ENCODE results near the gene FGF18. TPM values are rescaled to one million over a fixed set of nuclear protein-coding genes. Genes with fewer than 3 reads are reported as not detected.

The FGF18 gene
- total RNA-seq, 6 donors from 2014 or later, result 0.44 to 4.6 (median 1.4) TPM

DNA sequence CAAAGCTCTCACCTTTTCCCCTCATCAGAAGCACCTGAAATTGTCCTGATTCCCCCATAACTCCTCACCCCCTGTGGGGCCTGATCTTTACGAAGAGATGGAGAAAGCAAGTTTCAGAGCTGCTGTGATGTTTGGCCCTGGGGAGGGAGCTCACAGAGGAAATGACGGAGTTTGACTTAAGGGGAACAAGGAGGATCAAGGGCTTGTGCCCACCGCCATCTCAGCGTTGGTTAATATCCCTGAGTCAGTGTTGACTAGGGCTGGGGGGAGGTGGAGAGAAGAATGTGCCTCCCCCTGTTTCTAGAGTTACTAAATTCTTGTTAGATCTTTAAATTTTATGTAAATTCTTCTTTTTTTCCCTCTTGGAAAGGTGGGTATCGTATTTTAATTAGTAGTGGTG is 27.8 kb downstream of the FGF18 start:
- peaks cover 4 to 16% (median 8%) of the 10 kb centered on the region in 4 donors for H3K4me1 ChIP-seq
- 84 to 91% methylated on average over 5 of the region's 5 CpGs for WGBS, 2 donors
- no peak for TF ChIP-seq POLR2A (IDR thresholded peaks at IDR 0.05)
- TF ChIP-seq, protein P1, sequence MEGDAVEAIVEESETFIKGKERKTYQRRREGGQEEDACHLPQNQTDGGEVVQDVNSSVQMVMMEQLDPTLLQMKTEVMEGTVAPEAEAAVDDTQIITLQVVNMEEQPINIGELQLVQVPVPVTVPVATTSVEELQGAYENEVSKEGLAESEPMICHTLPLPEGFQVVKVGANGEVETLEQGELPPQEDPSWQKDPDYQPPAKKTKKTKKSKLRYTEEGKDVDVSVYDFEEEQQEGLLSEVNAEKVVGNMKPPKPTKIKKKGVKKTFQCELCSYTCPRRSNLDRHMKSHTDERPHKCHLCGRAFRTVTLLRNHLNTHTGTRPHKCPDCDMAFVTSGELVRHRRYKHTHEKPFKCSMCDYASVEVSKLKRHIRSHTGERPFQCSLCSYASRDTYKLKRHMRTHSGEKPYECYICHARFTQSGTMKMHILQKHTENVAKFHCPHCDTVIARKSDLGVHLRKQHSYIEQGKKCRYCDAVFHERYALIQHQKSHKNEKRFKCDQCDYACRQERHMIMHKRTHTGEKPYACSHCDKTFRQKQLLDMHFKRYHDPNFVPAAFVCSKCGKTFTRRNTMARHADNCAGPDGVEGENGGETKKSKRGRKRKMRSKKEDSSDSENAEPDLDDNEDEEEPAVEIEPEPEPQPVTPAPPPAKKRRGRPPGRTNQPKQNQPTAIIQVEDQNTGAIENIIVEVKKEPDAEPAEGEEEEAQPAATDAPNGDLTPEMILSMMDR (IDR thresholded peaks at IDR 0.05), result no peak
- TF ChIP-seq POLR2AphosphoS5 (IDR thresholded peaks at IDR 0.05), result no peak
- no peak for TF ChIP-seq EP300 (IDR thresholded peaks at IDR 0.05)
- H3K36me3 ChIP-seq, result no peaks in the 10 kb centered on the region
- H3K27me3 ChIP-seq, result no peaks in the 10 kb centered on the region
- no peak for DNase-seq
- ATAC-seq (ENCODE audit: low FRiP score in 2 of 2), result no peak
- no peaks in the 10 kb centered on the region for H3K9me3 ChIP-seq
- H3K27ac ChIP-seq, result no peak overlapping the region
- H3K4me3 ChIP-seq, result no peak overlapping the region

DNA sequence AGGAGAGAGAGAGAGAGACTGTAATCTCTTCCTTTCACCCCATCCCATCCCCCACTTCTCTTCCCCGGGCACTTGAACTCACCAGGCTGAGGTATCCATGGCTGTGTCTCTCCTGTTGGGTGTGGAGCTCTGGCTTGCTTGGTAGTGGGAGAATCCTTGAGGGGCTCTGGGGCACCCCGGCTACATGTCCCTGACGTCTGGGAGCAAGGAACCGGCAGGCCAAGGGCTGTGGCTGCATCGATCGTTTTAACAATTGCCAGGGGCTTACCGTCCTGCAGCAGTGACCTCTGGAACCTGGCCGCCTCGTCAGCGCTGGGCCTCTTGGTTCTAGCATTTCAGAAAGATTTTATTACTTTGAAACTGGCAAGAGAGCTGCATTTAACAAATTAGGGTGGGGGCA is 30.0 kb downstream of the FGF18 start:
- Histone ChIP-seq H3K9me3 (no peaks in the 10 kb centered on the region), H3K27ac (no peak overlapping the region), H3K27me3 (no peaks in the 10 kb centered on the region), H3K36me3 (no peaks in the 10 kb centered on the region), H3K4me3 (no peak overlapping the region), H3K4me1 (peaks cover 4 to 16% (median 8%) of the 10 kb centered on the region in 4 donors)
- ATAC-seq (ENCODE audit: low FRiP score in 2 of 2) (no peak), DNase-seq (no peak)
- 92 to 95% methylated on average over 4 to 10 of the region's 10 CpGs for WGBS, 2 donors
- TF ChIP-seq POLR2A (IDR thresholded peaks at IDR 0.05), result no peak
- TF ChIP-seq, protein P1 (IDR thresholded peaks at IDR 0.05), result no peak
- TF ChIP-seq EP300 (IDR thresholded peaks at IDR 0.05), result no peak
- no peak for TF ChIP-seq POLR2AphosphoS5 (IDR thresholded peaks at IDR 0.05)

DNA sequence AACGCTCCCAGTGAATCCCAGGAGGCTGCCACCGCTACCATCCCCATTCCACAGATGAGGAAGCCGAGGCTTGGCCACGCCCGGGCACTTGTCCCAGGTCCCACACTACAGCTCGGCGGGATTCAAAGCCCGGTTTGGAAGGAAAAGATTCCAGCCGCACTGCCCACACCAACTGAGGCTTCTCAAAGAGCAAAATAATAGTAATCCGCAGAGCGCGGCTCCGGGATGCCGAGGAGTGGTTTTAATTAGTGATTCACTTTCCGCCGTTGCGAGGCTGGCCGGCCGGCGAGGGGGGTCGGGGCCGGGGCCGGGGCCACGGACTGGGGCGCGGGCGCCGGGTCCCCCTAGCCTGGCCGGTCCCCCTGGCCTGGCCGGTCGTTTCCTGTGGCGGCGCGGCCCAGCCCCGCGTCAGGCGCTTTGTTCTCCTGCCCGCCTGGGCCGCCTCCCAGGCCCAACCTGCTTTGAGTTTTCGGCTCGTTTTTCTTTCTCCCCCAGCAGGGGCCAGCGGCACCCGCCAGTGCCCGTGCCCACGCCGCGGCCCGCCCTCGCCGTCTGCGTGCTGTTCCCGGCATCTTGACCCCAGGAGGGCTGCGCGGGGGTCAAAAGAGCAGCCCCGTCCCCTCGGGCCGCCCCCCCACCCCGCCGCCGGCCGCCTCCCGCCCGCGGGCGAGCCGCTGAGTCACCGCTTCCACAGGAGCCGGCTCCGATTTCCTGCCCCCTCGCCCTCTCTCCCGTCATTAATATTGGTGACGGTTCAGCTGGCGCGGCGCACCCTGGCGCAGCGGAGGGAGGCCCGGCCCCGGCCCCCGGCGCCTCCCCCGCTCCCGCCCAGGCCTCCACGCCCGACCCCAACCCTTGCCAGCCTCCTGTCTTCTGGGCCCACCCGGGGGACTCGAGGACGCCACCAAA is 31.2 kb downstream of the FGF18 start:
- Histone ChIP-seq H3K36me3 (no peaks in the 10 kb centered on the region), H3K4me3 (peak overlapping the region in 3 of 4 donors; percentile 38 to 48 (median 48)), H3K4me1 (peaks cover 4 to 16% (median 8%) of the 10 kb centered on the region in 4 donors), H3K27me3 (no peaks in the 10 kb centered on the region), H3K27ac (peak overlapping the region; percentile 63 to 89 (median 80)), H3K9me3 (no peaks in the 10 kb centered on the region)
- WGBS, 2 donors, result 21 to 49% methylated on average over 40 to 80 of the region's 88 CpGs
- no peak for TF ChIP-seq POLR2A (IDR thresholded peaks at IDR 0.05)
- TF ChIP-seq EP300 (IDR thresholded peaks at IDR 0.05), result no peak
- DNase-seq (peak in 1 of 2 donors; percentile 91), ATAC-seq (ENCODE audit: low FRiP score in 2 of 2) (peak in 1 of 2 donors; percentile 83)

DNA sequence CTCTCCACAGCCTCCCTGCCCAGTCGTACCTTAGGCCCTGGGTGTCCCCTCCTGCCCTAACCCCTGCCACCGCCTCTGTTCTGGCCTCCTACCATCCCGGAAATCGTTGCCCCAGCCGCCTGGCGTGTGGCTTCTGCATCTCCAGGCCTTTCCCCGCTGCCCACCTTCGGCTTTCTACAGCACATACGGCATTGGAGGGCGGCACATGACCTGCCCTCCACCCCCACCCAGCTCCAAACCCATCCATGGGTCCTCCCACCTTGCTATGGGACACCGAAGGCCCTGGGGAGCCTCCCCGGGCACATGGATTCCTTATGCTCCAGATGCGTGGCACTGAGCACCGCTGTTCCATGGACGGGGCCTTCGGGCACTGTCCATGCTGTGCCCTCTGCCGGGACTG is 32.0 kb downstream of the FGF18 start:
- DNase-seq, result no peak
- Histone ChIP-seq H3K9me3 (no peaks in the 10 kb centered on the region), H3K4me3 (peak overlapping the region in 3 of 4 donors; percentile 38 to 48 (median 48)), H3K27me3 (no peaks in the 10 kb centered on the region), H3K4me1 (peaks cover 4 to 16% (median 8%) of the 10 kb centered on the region in 4 donors), H3K36me3 (no peaks in the 10 kb centered on the region), H3K27ac (peak overlapping the region; percentile 41 to 89 (median 80))
- TF ChIP-seq, protein P1 (IDR thresholded peaks at IDR 0.05), result no peak
- TF ChIP-seq POLR2AphosphoS5 (IDR thresholded peaks at IDR 0.05) (no peak), POLR2A (IDR thresholded peaks at IDR 0.05) (no peak), EP300 (IDR thresholded peaks at IDR 0.05) (no peak)
- peak in 1 of 2 donors; percentile 2 for ATAC-seq (ENCODE audit: low FRiP score in 2 of 2)
- WGBS, 2 donors, result 85 to 90% methylated on average over 14 to 16 of the region's 17 CpGs

DNA sequence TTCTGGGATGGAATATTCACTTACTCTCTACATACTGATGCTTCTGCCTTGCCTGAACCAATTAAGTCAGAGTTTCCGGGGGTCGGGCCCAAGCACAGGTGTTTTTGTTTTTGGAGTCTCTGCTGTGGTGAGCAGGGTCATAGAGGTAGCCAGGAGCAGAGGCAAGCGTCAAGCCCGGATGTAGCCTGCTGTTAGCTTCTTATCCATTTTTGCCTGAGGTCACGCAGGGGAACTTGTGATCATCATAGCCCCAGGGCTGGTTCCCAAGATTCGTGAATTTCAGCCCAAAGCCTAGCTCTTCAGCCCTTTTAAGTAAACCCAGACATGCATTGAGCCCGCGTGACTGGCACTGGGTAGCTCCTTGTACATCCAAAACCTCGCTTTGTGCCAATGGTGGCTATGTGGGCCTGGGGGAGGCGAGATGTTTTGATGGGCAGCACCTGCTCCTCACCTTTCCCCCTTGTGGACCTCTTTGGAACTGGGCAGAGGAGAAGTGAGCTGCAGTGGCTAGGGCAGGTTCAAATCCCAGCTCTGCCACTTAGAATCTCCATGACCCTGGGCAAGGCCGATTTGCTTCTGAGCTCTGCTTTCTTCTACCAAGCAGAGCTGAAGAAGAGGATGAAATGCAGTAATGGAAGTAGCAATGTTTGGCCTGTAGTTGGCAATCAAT is 33.7 kb downstream of the FGF18 start:
- no peak overlapping the region for H3K4me3 ChIP-seq
- TF ChIP-seq EP300 (IDR thresholded peaks at IDR 0.05) (no peak), POLR2A (IDR thresholded peaks at IDR 0.05) (no peak), POLR2AphosphoS5 (IDR thresholded peaks at IDR 0.05) (no peak)
- TF ChIP-seq, protein P1 (IDR thresholded peaks at IDR 0.05), result no peak
- H3K27me3 ChIP-seq, result no peaks in the 10 kb centered on the region
- no peak for ATAC-seq (ENCODE audit: low FRiP score in 2 of 2)
- 92 to 93% methylated on average over 10 to 11 of the region's 11 CpGs for WGBS, 2 donors
- DNase-seq, result no peak
- H3K27ac ChIP-seq, result no peak overlapping the region
- no peaks in the 10 kb centered on the region for H3K9me3 ChIP-seq
- H3K4me1 ChIP-seq, result peaks cover 4 to 16% (median 8%) of the 10 kb centered on the region in 4 donors
- H3K36me3 ChIP-seq, result no peaks in the 10 kb centered on the region

Measured in upper lobe of left lung (tissue), 6 donors.